Measurements from ENCODE around the gene RNF152. TPM values are rescaled to one million over a fixed set of nuclear protein-coding genes. Genes with fewer than 3 reads are reported as not detected.

RNF152 gene
- total and polyA plus RNA-seq, 7 donors = 7.1 to 27.3 (median 11.5) TPM

DNA sequence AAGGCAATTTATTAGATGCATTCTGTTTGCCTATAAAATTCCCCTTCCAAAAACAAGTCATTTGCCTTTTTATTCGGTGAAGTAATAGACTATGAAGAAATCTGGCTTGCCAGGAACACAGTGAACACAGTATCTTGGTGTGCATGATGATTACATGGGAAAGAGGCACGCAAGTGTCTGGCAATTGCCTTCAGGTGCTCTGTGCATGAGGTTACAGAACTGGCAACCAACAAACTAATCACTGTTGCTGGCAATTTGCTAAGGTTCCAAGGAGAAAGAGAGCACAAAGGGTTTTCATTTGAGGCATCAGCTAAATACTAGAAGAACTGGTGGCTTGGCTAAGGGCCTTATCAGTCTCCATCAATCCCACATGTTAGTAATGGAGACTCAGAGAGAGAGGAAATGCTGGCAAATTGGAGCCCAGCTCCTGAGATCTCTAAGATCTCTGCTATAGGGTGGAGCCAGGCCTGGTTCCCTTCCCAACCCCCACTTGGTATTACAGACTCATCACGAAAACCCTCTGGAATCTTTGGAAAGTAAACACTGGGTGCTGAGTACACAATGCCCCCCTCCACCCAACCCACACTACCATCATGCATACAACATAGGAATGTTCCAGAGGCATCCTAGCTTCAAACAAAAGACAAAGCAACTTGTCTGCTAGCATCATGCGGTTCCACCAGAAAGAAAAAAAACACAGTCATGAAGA, 10.4 kb downstream of the RNF152 start:
- no peak overlapping the region for H3K4me3 ChIP-seq
- no peak overlapping the region for H3K27ac ChIP-seq
- TF ChIP-seq POLR2A (IDR thresholded peaks at IDR 0.05) = no peak
- TF ChIP-seq EP300 (IDR thresholded peaks at IDR 0.05) = no peak
- no peak for TF ChIP-seq POLR2AphosphoS5 (IDR thresholded peaks at IDR 0.05)
- TF ChIP-seq, protein P1, sequence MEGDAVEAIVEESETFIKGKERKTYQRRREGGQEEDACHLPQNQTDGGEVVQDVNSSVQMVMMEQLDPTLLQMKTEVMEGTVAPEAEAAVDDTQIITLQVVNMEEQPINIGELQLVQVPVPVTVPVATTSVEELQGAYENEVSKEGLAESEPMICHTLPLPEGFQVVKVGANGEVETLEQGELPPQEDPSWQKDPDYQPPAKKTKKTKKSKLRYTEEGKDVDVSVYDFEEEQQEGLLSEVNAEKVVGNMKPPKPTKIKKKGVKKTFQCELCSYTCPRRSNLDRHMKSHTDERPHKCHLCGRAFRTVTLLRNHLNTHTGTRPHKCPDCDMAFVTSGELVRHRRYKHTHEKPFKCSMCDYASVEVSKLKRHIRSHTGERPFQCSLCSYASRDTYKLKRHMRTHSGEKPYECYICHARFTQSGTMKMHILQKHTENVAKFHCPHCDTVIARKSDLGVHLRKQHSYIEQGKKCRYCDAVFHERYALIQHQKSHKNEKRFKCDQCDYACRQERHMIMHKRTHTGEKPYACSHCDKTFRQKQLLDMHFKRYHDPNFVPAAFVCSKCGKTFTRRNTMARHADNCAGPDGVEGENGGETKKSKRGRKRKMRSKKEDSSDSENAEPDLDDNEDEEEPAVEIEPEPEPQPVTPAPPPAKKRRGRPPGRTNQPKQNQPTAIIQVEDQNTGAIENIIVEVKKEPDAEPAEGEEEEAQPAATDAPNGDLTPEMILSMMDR (IDR thresholded peaks at IDR 0.05) = no peak
- peaks cover 0 to 4% (median 0%) of the 10 kb centered on the region in 4 donors for H3K4me1 ChIP-seq
- H3K27me3 ChIP-seq = no peaks in the 10 kb centered on the region
- H3K9me3 ChIP-seq = no peaks in the 10 kb centered on the region
- WGBS, 2 donors = 88 to 93% methylated on average over 4 of the region's 4 CpGs
- DNase-seq = no peak
- no peaks in the 10 kb centered on the region for H3K36me3 ChIP-seq
- intact Hi-C loops (cut with DNase I) = no loop called here

DNA sequence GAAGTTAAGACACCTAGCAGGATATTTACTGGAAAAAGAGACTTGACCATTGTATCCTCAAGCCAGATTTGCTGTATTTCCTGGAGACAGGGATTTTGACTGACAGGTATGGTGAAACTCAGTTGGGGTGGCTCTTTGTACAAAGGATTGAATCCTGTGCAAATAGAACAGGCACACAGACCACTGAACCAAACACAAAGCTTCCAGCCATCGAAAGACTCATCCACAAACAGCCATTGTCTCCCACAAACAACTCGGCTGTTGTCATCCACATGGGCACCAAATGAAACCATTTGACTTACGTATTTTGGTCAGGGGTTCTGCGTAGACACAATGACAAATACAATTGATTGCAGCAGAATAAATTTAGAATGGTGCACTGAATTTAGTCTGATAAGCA, 15.9 kb downstream of the RNF152 start:
- intact Hi-C loops (cut with DNase I) = no loop called here

DNA sequence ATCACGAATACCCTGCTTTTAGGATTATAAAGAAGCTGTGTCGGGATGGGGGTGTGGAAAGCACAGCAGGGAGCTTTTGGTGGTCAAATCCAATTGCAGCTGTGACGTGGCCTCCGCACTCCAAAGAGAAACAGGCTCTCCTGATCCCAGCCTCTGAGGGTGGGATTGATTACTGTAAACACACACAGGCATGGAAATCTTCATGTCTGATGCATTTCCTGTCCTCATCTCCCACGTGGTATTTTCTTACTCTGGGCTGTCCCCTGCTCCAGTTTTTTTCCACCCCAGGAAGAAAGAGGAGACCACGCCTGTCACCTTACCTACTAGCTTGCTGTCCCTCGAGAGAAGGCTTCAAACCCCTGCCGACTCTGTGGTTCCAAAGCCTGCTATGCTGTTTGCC, 22.7 kb downstream of the RNF152 start:
- Histone ChIP-seq H3K4me3 (no peak overlapping the region), H3K36me3 (no peaks in the 10 kb centered on the region), H3K9me3 (no peaks in the 10 kb centered on the region), H3K27me3 (no peaks in the 10 kb centered on the region), H3K4me1 (no peaks in the 10 kb centered on the region), H3K27ac (no peak overlapping the region)
- DNase-seq = no peak
- intact Hi-C loops (cut with DNase I) = no loop called here
- 66 to 71% methylated on average over 8 of the region's 8 CpGs for WGBS, 2 donors
- TF ChIP-seq, protein P1 (IDR thresholded peaks at IDR 0.05) = no peak
- TF ChIP-seq POLR2AphosphoS5 (IDR thresholded peaks at IDR 0.05) = no peak
- TF ChIP-seq POLR2A (IDR thresholded peaks at IDR 0.05) = no peak
- TF ChIP-seq EP300 (IDR thresholded peaks at IDR 0.05) = no peak

More for the DNA sequence above, 15.9 kb downstream of the RNF152 start:
- no peaks in the 10 kb centered on the region for H3K27me3 ChIP-seq
- no peak for DNase-seq
- WGBS, 2 donors = 88 to 94% methylated on average over 4 of the region's 4 CpGs
- no peaks in the 10 kb centered on the region for H3K9me3 ChIP-seq
- no peak overlapping the region for H3K27ac ChIP-seq
- TF ChIP-seq POLR2AphosphoS5 (IDR thresholded peaks at IDR 0.05) = no peak
- no peak for TF ChIP-seq EP300 (IDR thresholded peaks at IDR 0.05)
- no peak for TF ChIP-seq POLR2A (IDR thresholded peaks at IDR 0.05)
- TF ChIP-seq, protein P1 (IDR thresholded peaks at IDR 0.05) = no peak
- H3K4me3 ChIP-seq = no peak overlapping the region
- no peaks in the 10 kb centered on the region for H3K4me1 ChIP-seq
- no peaks in the 10 kb centered on the region for H3K36me3 ChIP-seq

DNA sequence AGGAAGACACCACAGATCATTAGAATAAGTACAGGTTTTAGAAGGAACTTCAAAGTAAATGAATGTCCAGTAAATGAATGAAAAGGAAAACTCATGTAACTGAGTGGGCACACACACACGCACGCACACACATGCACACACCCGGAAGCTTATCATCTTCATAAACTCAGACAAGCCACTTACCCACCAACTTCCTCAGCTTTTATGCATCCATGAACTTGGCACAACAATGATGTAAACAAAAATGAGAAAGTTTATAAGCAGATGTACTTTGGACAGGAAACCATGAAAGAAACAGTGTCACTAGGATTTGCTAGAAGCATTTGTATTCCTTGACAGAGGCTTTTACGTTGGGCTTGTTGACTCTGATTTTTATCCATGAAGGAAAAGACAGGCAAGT, 23.2 kb downstream of the RNF152 start:
- WGBS, 2 donors = 27 to 52% methylated on average over 4 of the region's 4 CpGs
- Histone ChIP-seq H3K36me3 (no peaks in the 10 kb centered on the region), H3K4me3 (no peak overlapping the region), H3K9me3 (no peaks in the 10 kb centered on the region), H3K4me1 (no peaks in the 10 kb centered on the region), H3K27ac (no peak overlapping the region), H3K27me3 (no peaks in the 10 kb centered on the region)
- DNase-seq = no peak
- intact Hi-C loops (cut with DNase I) = no loop called here
- TF ChIP-seq EP300 (IDR thresholded peaks at IDR 0.05) = no peak
- TF ChIP-seq POLR2A (IDR thresholded peaks at IDR 0.05) = no peak
- TF ChIP-seq, protein P1 (IDR thresholded peaks at IDR 0.05) = no peak
- no peak for TF ChIP-seq POLR2AphosphoS5 (IDR thresholded peaks at IDR 0.05)

Data from sigmoid colon (tissue), 7 donors.